DOHH2 (cell line): ENCODE results near the gene MACROD2.

Source experiments
- H3F3A ChIP-seq: fragments of 200-600 bp; sonication (generic), shearing (Covaris generic); 2 replicates; pipeline ENCODE4 v1.6.0; 2016; ENCODE audit warnings: antibody characterized with exemption, mild to moderate bottlenecking; ENCODE audit not compliant: control insufficient read depth, insufficient read depth
- H3K27ac ChIP-seq: fragments of 200-600 bp; sonication (generic); 2 replicates; pipeline ENCODE4 v1.5.1; 2014; ENCODE audit warnings: low read depth, mild to moderate bottlenecking, low read length, moderate library complexity
- H3K27me3 ChIP-seq: fragments of 200-600 bp; sonication (generic); 2 replicates; pipeline ENCODE4 v1.6.1; 2014; ENCODE audit warnings: mild to moderate bottlenecking, low read length, mixed read lengths; ENCODE audit not compliant: control insufficient read depth
- H3K36me3 ChIP-seq: fragments of 200-600 bp; sonication (generic); 2 replicates; pipeline ENCODE4 v1.6.1; 2014; ENCODE audit warnings: mild to moderate bottlenecking, low read length, moderate library complexity, mixed read lengths; ENCODE audit not compliant: control insufficient read depth
- H3K4me1 ChIP-seq: fragments of 200-600 bp; sonication (generic); 2 replicates; pipeline ENCODE4 v1.6.1; 2014; ENCODE audit warnings: mild to moderate bottlenecking, low read length, mixed read lengths; ENCODE audit not compliant: control insufficient read depth
- H3K4me2 ChIP-seq: fragments of 200-600 bp; sonication (generic); 2 replicates; pipeline ENCODE4 v1.6.0; 2014; ENCODE audit warnings: mild to moderate bottlenecking, low read length, moderate library complexity
- H3K4me3 ChIP-seq: fragments of 200-600 bp; sonication (generic); 2 replicates; pipeline ENCODE4 v1.5.1; 2014; ENCODE audit warnings: mild to moderate bottlenecking, low read length, mixed read lengths
- H3K79me2 ChIP-seq: fragments of 200-600 bp; sonication (generic); 2 replicates; pipeline ENCODE4 v1.6.1; 2014; ENCODE audit warnings: mild to moderate bottlenecking, low read length, mixed read lengths; ENCODE audit not compliant: control insufficient read depth
- H3K9me2 ChIP-seq: fragments of 200-600 bp; sonication (generic); replicated peaks from 2 replicates; pipeline ENCODE4 v1.6.1; 2014; ENCODE audit warnings: mild to moderate bottlenecking, low read length, mixed read lengths; ENCODE audit not compliant: control insufficient read depth
- H3K9me3 ChIP-seq: fragments of 200-600 bp; sonication (generic); 2 replicates; pipeline ENCODE4 v1.6.1; 2014; ENCODE audit warnings: antibody characterized with exemption, low read length, mixed read lengths; ENCODE audit not compliant: control insufficient read depth, insufficient read depth
- H4K20me1 ChIP-seq: fragments of 200-600 bp; sonication (generic); 2 replicates; pipeline ENCODE4 v1.6.0; 2014; ENCODE audit warnings: low read depth, mild to moderate bottlenecking, antibody characterized with exemption, low read length, moderate library complexity; ENCODE audit not compliant: control insufficient read depth, insufficient read depth
- CTCF ChIP-seq: fragments of 200-600 bp; sonication (generic); IDR thresholded peaks from one replicate; pipeline ENCODE4 v1.5.1; 2014; ENCODE audit warnings: antibody characterized with exemption, mild to moderate bottlenecking, low read depth, low read length; ENCODE audit not compliant: poor library complexity, severe bottlenecking
- EZH2phosphoT487 ChIP-seq: fragments of 200-600 bp; sonication (generic); IDR thresholded peaks from 2 replicates; pipeline ENCODE4 v1.6.1; 2017; ENCODE audit warnings: borderline replicate concordance, mild to moderate bottlenecking, antibody characterized with exemption, low read length, moderate library complexity, mixed read lengths

MACROD2 gene

GRCh38 chr20:14521016-14521415, 525.7 kb downstream of the MACROD2 start:
- no peaks in the 10 kb centered on the region for H3K4me1 ChIP-seq
- H3K27me3 ChIP-seq = no peaks in the 10 kb centered on the region
- no peaks in the 10 kb centered on the region for H3F3A ChIP-seq
- no peak for TF ChIP-seq EZH2phosphoT487
- no peak for TF ChIP-seq CTCF
- H4K20me1 ChIP-seq = no peaks in the 10 kb centered on the region
- H3K36me3 ChIP-seq = no peaks in the 10 kb centered on the region
- no peak overlapping the region for H3K4me3 ChIP-seq
- H3K27ac ChIP-seq = no peak overlapping the region
- no peaks in the 10 kb centered on the region for H3K79me2 ChIP-seq
- H3K9me3 ChIP-seq = no peaks in the 10 kb centered on the region
- H3K9me2 ChIP-seq = no peaks in the 10 kb centered on the region
- H3K4me2 ChIP-seq = no peak overlapping the region

- no peak overlapping the region for H3K27ac ChIP-seq
- no peaks in the 10 kb centered on the region for H3K36me3 ChIP-seq
- no peaks in the 10 kb centered on the region for H3K79me2 ChIP-seq
- H3K4me2 ChIP-seq = no peak overlapping the region
- H3K27me3 ChIP-seq = no peaks in the 10 kb centered on the region
- no peaks in the 10 kb centered on the region for H3K9me2 ChIP-seq
- H3F3A ChIP-seq = no peaks in the 10 kb centered on the region
- TF ChIP-seq CTCF (no peak), EZH2phosphoT487 (no peak)
- H3K4me3 ChIP-seq = no peak overlapping the region
- no peaks in the 10 kb centered on the region for H4K20me1 ChIP-seq
- H3K9me3 ChIP-seq = no peaks in the 10 kb centered on the region
- H3K4me1 ChIP-seq = no peaks in the 10 kb centered on the region
Observed at GRCh38 chr20:14521436-14521835, 526.1 kb downstream of the MACROD2 start.

GRCh38 chr20:14522595-14522994, 527.3 kb downstream of the MACROD2 start:
- Histone ChIP-seq H3K9me2 (no peaks in the 10 kb centered on the region), H3K4me2 (no peak overlapping the region), H3K79me2 (no peaks in the 10 kb centered on the region), H3K36me3 (no peaks in the 10 kb centered on the region), H3K4me3 (no peak overlapping the region), H3K9me3 (no peaks in the 10 kb centered on the region), H3K27me3 (no peaks in the 10 kb centered on the region), H4K20me1 (no peaks in the 10 kb centered on the region), H3K27ac (no peak overlapping the region), H3K4me1 (no peaks in the 10 kb centered on the region), H3F3A (no peaks in the 10 kb centered on the region)
- TF ChIP-seq EZH2phosphoT487 = no peak
- no peak for TF ChIP-seq CTCF

GRCh38 chr20:14523090-14523489, 527.8 kb downstream of the MACROD2 start:
- TF ChIP-seq EZH2phosphoT487 = no peak
- Histone ChIP-seq H3K9me3 (no peaks in the 10 kb centered on the region), H4K20me1 (no peaks in the 10 kb centered on the region), H3K9me2 (no peaks in the 10 kb centered on the region), H3F3A (no peaks in the 10 kb centered on the region), H3K4me1 (no peaks in the 10 kb centered on the region), H3K27ac (no peak overlapping the region), H3K79me2 (no peaks in the 10 kb centered on the region), H3K36me3 (no peaks in the 10 kb centered on the region), H3K4me2 (no peak overlapping the region), H3K4me3 (no peak overlapping the region), H3K27me3 (no peaks in the 10 kb centered on the region)
